Measurements from ENCODE around the gene UNC5CL. TPM values are rescaled to one million over a fixed set of nuclear protein-coding genes. Genes with fewer than 3 reads are reported as not detected.

The UNC5CL gene
- total RNA-seq, 1 donor from 2014 or later: 0.99 TPM

GRCh38 chr6:40986364-40986763, 52.7 kb downstream of the UNC5CL start:
- intact Hi-C loops (cut with micrococcal nuclease): no loop called here
- peaks cover 25% of the 10 kb centered on the region for H3K27me3 Mint-ChIP-seq (ENCODE audit: insufficient read depth)
- H3K9me3 Mint-ChIP-seq: no peaks in the 10 kb centered on the region
- no peaks in the 10 kb centered on the region for H3K36me3 Mint-ChIP-seq (ENCODE audit: low read depth)
- no peak overlapping the region for H3K27ac Mint-ChIP-seq
- H3K4me1 Mint-ChIP-seq (ENCODE audit: low read depth): no peaks in the 10 kb centered on the region
- no peak overlapping the region for H3K4me3 Mint-ChIP-seq
- no peak for DNase-seq (ENCODE audit: low spot score)

- Mint-ChIP-seq H3K36me3 (ENCODE audit: low read depth) (no peaks in the 10 kb centered on the region), H3K4me1 (ENCODE audit: low read depth) (no peaks in the 10 kb centered on the region), H3K4me3 (no peak overlapping the region), H3K27me3 (ENCODE audit: insufficient read depth) (peaks cover 33% of the 10 kb centered on the region), H3K27ac (no peak overlapping the region), H3K9me3 (no peaks in the 10 kb centered on the region)
- DNase-seq (ENCODE audit: low spot score): no peak
- intact Hi-C loops (cut with micrococcal nuclease): no loop called here
Observed at GRCh38 chr6:40983752-40984151, 55.3 kb downstream of the UNC5CL start.

GRCh38 chr6:40982917-40983316, 56.1 kb downstream of the UNC5CL start:
- intact Hi-C loops (cut with micrococcal nuclease): no loop called here
- no peaks in the 10 kb centered on the region for H3K4me1 Mint-ChIP-seq (ENCODE audit: low read depth)
- H3K36me3 Mint-ChIP-seq (ENCODE audit: low read depth): no peaks in the 10 kb centered on the region
- H3K27me3 Mint-ChIP-seq (ENCODE audit: insufficient read depth): peaks cover 32% of the 10 kb centered on the region
- H3K9me3 Mint-ChIP-seq: no peaks in the 10 kb centered on the region
- H3K4me3 Mint-ChIP-seq: no peak overlapping the region
- no peak for DNase-seq (ENCODE audit: low spot score)
- H3K27ac Mint-ChIP-seq: no peak overlapping the region

GRCh38 chr6:40978687-40979289, 60.2 kb downstream of the UNC5CL start:
- Mint-ChIP-seq H3K27ac (no peak overlapping the region), H3K4me1 (ENCODE audit: low read depth) (no peaks in the 10 kb centered on the region), H3K36me3 (ENCODE audit: low read depth) (no peaks in the 10 kb centered on the region), H3K4me3 (no peak overlapping the region), H3K27me3 (ENCODE audit: insufficient read depth) (peaks cover 49% of the 10 kb centered on the region), H3K9me3 (no peaks in the 10 kb centered on the region)
- DNase-seq (ENCODE audit: low spot score): no peak
- intact Hi-C loops (cut with micrococcal nuclease): no loop called here

GRCh38 chr6:40977695-40978094, 61.3 kb downstream of the UNC5CL start:
- H3K36me3 Mint-ChIP-seq (ENCODE audit: low read depth): no peaks in the 10 kb centered on the region
- no peaks in the 10 kb centered on the region for H3K4me1 Mint-ChIP-seq (ENCODE audit: low read depth)
- H3K27ac Mint-ChIP-seq: no peak overlapping the region
- no peak for DNase-seq (ENCODE audit: low spot score)
- peaks cover 47% of the 10 kb centered on the region for H3K27me3 Mint-ChIP-seq (ENCODE audit: insufficient read depth)
- H3K9me3 Mint-ChIP-seq: no peaks in the 10 kb centered on the region
- intact Hi-C loops (cut with micrococcal nuclease): no loop called here
- no peak overlapping the region for H3K4me3 Mint-ChIP-seq

- intact Hi-C loops (cut with micrococcal nuclease): no loop called here
- no peaks in the 10 kb centered on the region for H3K36me3 Mint-ChIP-seq (ENCODE audit: low read depth)
- H3K4me3 Mint-ChIP-seq: no peak overlapping the region
- H3K9me3 Mint-ChIP-seq: no peaks in the 10 kb centered on the region
- H3K27me3 Mint-ChIP-seq (ENCODE audit: insufficient read depth): peaks cover 45% of the 10 kb centered on the region
- DNase-seq (ENCODE audit: low spot score): no peak
- H3K4me1 Mint-ChIP-seq (ENCODE audit: low read depth): no peaks in the 10 kb centered on the region
- no peak overlapping the region for H3K27ac Mint-ChIP-seq
Observed at GRCh38 chr6:40977085-40977484, 61.9 kb downstream of the UNC5CL start.

Other genes starting within 250 kb of the UNC5CL start
- gene TSPO2, start 3.2 kb upstream of the UNC5CL start, total RNA-seq: not detected in 2 replicates
- not detected in 2 replicates for gene APOBEC2, start 14.0 kb upstream of the UNC5CL start, total RNA-seq
- 26.8 and 30.4 TPM in 2 replicates for gene OARD1, start 33.1 kb upstream of the UNC5CL start, total RNA-seq
- gene NFYA, start 33.8 kb upstream of the UNC5CL start, total RNA-seq: 29.6 and 30.1 TPM in 2 replicates
- not detected in 2 replicates for gene TREML1, start 115.1 kb upstream of the UNC5CL start, total RNA-seq
- not detected in 2 replicates for gene TREM2, start 123.9 kb upstream of the UNC5CL start, total RNA-seq
- 4.5 and 4.9 TPM in 2 replicates for gene TREML2, start 161.9 kb upstream of the UNC5CL start, total RNA-seq
- not detected in 2 replicates for gene TREML4, start 189.1 kb upstream of the UNC5CL start, total RNA-seq
- not detected in 2 replicates for gene TREM1, start 247.5 kb upstream of the UNC5CL start, total RNA-seq